ENCODE data around the gene TMEM184B.
A peak's percentile ranks its signal among the peaks of the same experiment; 100 is the strongest.

TMEM184B gene

GRCh38 chr22:38205261-38206128, 67.3 kb downstream of the TMEM184B start:
- DNase-seq (ENCODE audit: low read depth in 2 of 2) = no peak

GRCh38 chr22:38204784-38205183, 68.0 kb downstream of the TMEM184B start:
- DNase-seq (ENCODE audit: low read depth in 2 of 2) = no peak

- DNase-seq (ENCODE audit: low read depth in 2 of 2) = no peak
These were observed 68.8 kb downstream of the TMEM184B start for GRCh38 chr22:38203855-38204514.

- DNase-seq (ENCODE audit: low read depth in 2 of 2) = no peak
These were observed 69.6 kb downstream of the TMEM184B start for GRCh38 chr22:38203090-38203810.

GRCh38 chr22:38202437-38203089, 70.2 kb downstream of the TMEM184B start:
- peak; percentile 46 to 56 for DNase-seq (ENCODE audit: low read depth in 2 of 2)

- peak; percentile 89 to 92 for DNase-seq (ENCODE audit: low read depth in 2 of 2)
These were observed 70.9 kb downstream of the TMEM184B start, which contains the start of gene MAFF for GRCh38 chr22:38201711-38202436. MAFF (plus strand) TSS chr22:38201994; CDS start chr22:38213854, 11,860 bp downstream.

- DNase-seq (ENCODE audit: low read depth in 2 of 2) = no peak
These were observed 71.5 kb downstream of the TMEM184B start for GRCh38 chr22:38201371-38201710.

- no peak for DNase-seq (ENCODE audit: low read depth in 2 of 2)
These were observed 72.8 kb downstream of the TMEM184B start for GRCh38 chr22:38199826-38200559.

GRCh38 chr22:38196791-38197419, 75.9 kb downstream of the TMEM184B start:
- no peak for DNase-seq (ENCODE audit: low read depth in 2 of 2)

GRCh38 chr22:38193580-38193979, 79.2 kb downstream of the TMEM184B start:
- DNase-seq (ENCODE audit: low read depth in 2 of 2) = no peak

GRCh38 chr22:38192475-38192863, 80.3 kb downstream of the TMEM184B start:
- no peak for DNase-seq (ENCODE audit: low read depth in 2 of 2)

- no peak for DNase-seq (ENCODE audit: low read depth in 2 of 2)
These were observed 80.9 kb downstream of the TMEM184B start for GRCh38 chr22:38191731-38192474.

GRCh38 chr22:38191055-38191454, 81.8 kb downstream of the TMEM184B start:
- DNase-seq (ENCODE audit: low read depth in 2 of 2) = no peak

GRCh38 chr22:38190581-38190980, 82.2 kb downstream of the TMEM184B start:
- no peak for DNase-seq (ENCODE audit: low read depth in 2 of 2)

GRCh38 chr22:38189104-38189503, 83.7 kb downstream of the TMEM184B start:
- DNase-seq (ENCODE audit: low read depth in 2 of 2) = no peak

- no peak for DNase-seq (ENCODE audit: low read depth in 2 of 2)
These were observed 85.2 kb downstream of the TMEM184B start for GRCh38 chr22:38187413-38188212.

GRCh38 chr22:38186429-38186828, 86.4 kb downstream of the TMEM184B start:
- no peak for DNase-seq (ENCODE audit: low read depth in 2 of 2)

- DNase-seq (ENCODE audit: low read depth in 2 of 2) = no peak
These were observed 88.0 kb downstream of the TMEM184B start for GRCh38 chr22:38184788-38185187.
